ENCODE data around the gene RAB3A. TPM values are rescaled to one million over a fixed set of nuclear protein-coding genes. Genes with fewer than 3 reads are reported as not detected.

RAB3A gene
- polyA plus RNA-seq, 2 of the 4 experiments (the other 2 are of a cell fraction) = 0.39 to 1.0 TPM

DNA sequence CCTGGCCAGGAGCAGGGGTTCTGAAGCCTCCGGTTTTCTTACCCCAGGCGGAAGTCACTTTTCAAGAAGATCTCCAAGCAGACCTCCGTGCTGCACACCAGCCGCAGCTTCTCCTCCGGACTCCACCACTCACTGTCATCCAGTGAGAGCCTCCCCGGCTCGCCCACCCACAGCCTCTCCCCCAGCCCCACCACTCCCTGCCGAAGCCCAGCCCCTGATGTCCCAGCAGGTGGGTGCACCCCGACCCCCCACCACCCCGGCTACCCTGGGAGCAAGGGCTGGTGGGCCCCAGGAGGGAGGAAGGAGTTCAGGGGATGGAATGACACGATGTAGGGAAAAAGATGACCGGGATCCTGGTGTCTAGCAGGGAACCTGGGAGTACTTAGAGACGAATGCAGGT, 56.4 kb downstream of the RAB3A start:
- ATAC-seq (no peak), DNase-seq (ENCODE audit: low read depth in 1 of 2, low spot score in 1 of 2) (no peak), FAIRE-seq (no peak)
- CTCF ChIA-PET = no interaction called here
- no peak overlapping the region for H3K4me3 ChIP-seq
- no peaks in the 10 kb centered on the region for H3K9me3 ChIP-seq
- POLR2A ChIA-PET = no interaction called here
- H3K4me1 ChIP-seq = peaks cover 7% of the 10 kb centered on the region
- H3K27ac ChIP-seq = no peak overlapping the region
- WGBS (ENCODE audit: missing lambda C conversion rate) = 85% methylated on average over 3 of the region's 13 CpGs
- TF ChIP-seq RNF2 (IDR thresholded peaks at IDR 0.05; ENCODE audit: borderline replicate concordance, low read depth) (no peak), SMC3 (IDR thresholded peaks at IDR 0.05) (no peak), HMGXB4 (CRISPR knock-in tag; IDR thresholded peaks at IDR 0.05; ENCODE audit: borderline replicate concordance) (no peak), NFE2L2 (conservative IDR thresholded peaks at IDR 0.05; ENCODE audit: low read length) (no peak), CBX2 (IDR thresholded peaks at IDR 0.05; ENCODE audit: borderline replicate concordance, low read depth) (no peak), PHF8 (IDR thresholded peaks at IDR 0.05; ENCODE audit: borderline replicate concordance, low read depth) (no peak), ZNF302 (CRISPR knock-in tag; IDR thresholded peaks at IDR 0.05) (no peak), RFX5 (IDR thresholded peaks at IDR 0.05) (no peak), NR3C1 (IDR thresholded peaks at IDR 0.05) (no peak)
- H3K4me2 ChIP-seq = no peak overlapping the region

Small RNA genes within 50 kb of the gene (small RNA-seq; reads per million reads assigned to genes)
- 0 reads per million in 6 experiments for gene IFI30

Other genes starting within 250 kb of the RAB3A start
- gene KCNN1, start 236.9 kb downstream of the RAB3A start, polyA plus RNA-seq (2011; rRNA removed) = 0.20 and 0.43 TPM in 2 replicates
- 0.56 to 0.85 TPM (median 0.69 TPM) in 3 replicates for gene KCNN1, start 236.9 kb downstream of the RAB3A start, polyA plus RNA-seq (2017; fragmentation: RNase III; extraction: RNeasy Plus Mini Kit Qiagen cat#74134 plus additional on column Dnase treatment)
- 11.2 and 14.5 TPM in 2 replicates for gene ARRDC2, start 195.9 kb downstream of the RAB3A start, polyA plus RNA-seq (2011; rRNA removed)
- gene ARRDC2, start 195.9 kb downstream of the RAB3A start, polyA plus RNA-seq (2017; fragmentation: RNase III; extraction: RNeasy Plus Mini Kit Qiagen cat#74134 plus additional on column Dnase treatment) = 14.8 to 15.2 TPM (median 15.0 TPM) in 3 replicates
- not detected in 2 replicates for gene IL12RB1, start 117.1 kb downstream of the RAB3A start, polyA plus RNA-seq (2011; rRNA removed)
- not detected in 3 replicates for gene IL12RB1, start 117.1 kb downstream of the RAB3A start, polyA plus RNA-seq (2017; fragmentation: RNase III; extraction: RNeasy Plus Mini Kit Qiagen cat#74134 plus additional on column Dnase treatment)
- 1.3 and 1.9 TPM in 2 replicates for gene MAST3, start 106.3 kb downstream of the RAB3A start, polyA plus RNA-seq (2011; rRNA removed)
- gene MAST3, start 106.3 kb downstream of the RAB3A start, polyA plus RNA-seq (2017; fragmentation: RNase III; extraction: RNeasy Plus Mini Kit Qiagen cat#74134 plus additional on column Dnase treatment) = 2.0 to 2.5 TPM (median 2.0 TPM) in 3 replicates
- 5.3 and 6.7 TPM in 2 replicates for gene PIK3R2, start 50.9 kb downstream of the RAB3A start, polyA plus RNA-seq (2011; rRNA removed)
- 8.3 to 12.4 TPM (median 9.3 TPM) in 3 replicates for gene PIK3R2, start 50.9 kb downstream of the RAB3A start, polyA plus RNA-seq (2017; fragmentation: RNase III; extraction: RNeasy Plus Mini Kit Qiagen cat#74134 plus additional on column Dnase treatment)
- gene IFI30, start 30.2 kb downstream of the RAB3A start, polyA plus RNA-seq (2011; rRNA removed) = 11.2 and 12.3 TPM in 2 replicates
- gene IFI30, start 30.2 kb downstream of the RAB3A start, polyA plus RNA-seq (2017; fragmentation: RNase III; extraction: RNeasy Plus Mini Kit Qiagen cat#74134 plus additional on column Dnase treatment) = 13.5 to 19.8 TPM (median 16.8 TPM) in 3 replicates
- 8.3 and 11.4 TPM in 2 replicates for gene MPV17L2, start 10.8 kb downstream of the RAB3A start, polyA plus RNA-seq (2011; rRNA removed)
- 12.2 to 13.9 TPM (median 12.3 TPM) in 3 replicates for gene MPV17L2, start 10.8 kb downstream of the RAB3A start, polyA plus RNA-seq (2017; fragmentation: RNase III; extraction: RNeasy Plus Mini Kit Qiagen cat#74134 plus additional on column Dnase treatment)
- gene PDE4C, start 22.4 kb upstream of the RAB3A start, polyA plus RNA-seq (2011; rRNA removed) = 0.25 and 0.54 TPM in 2 replicates
- gene PDE4C, start 22.4 kb upstream of the RAB3A start, polyA plus RNA-seq (2017; fragmentation: RNase III; extraction: RNeasy Plus Mini Kit Qiagen cat#74134 plus additional on column Dnase treatment) = 0.34 to 0.65 TPM (median 0.55 TPM) in 3 replicates
- gene IQCN, start 70.4 kb upstream of the RAB3A start, polyA plus RNA-seq (2011; rRNA removed) = 0.34 and 0.63 TPM in 2 replicates
- gene IQCN, start 70.4 kb upstream of the RAB3A start, polyA plus RNA-seq (2017; fragmentation: RNase III; extraction: RNeasy Plus Mini Kit Qiagen cat#74134 plus additional on column Dnase treatment) = 0.49 to 0.64 TPM (median 0.50 TPM) in 3 replicates
- 52.9 and 68.9 TPM in 2 replicates for gene JUND, start 77.6 kb upstream of the RAB3A start, polyA plus RNA-seq (2011; rRNA removed)
- 52.6 to 70.4 TPM (median 65.1 TPM) in 3 replicates for gene JUND, start 77.6 kb upstream of the RAB3A start, polyA plus RNA-seq (2017; fragmentation: RNase III; extraction: RNeasy Plus Mini Kit Qiagen cat#74134 plus additional on column Dnase treatment)
- gene LSM4, start 119.0 kb upstream of the RAB3A start, polyA plus RNA-seq (2011; rRNA removed) = 106 and 154 TPM in 2 replicates
- 169 to 180 TPM (median 171 TPM) in 3 replicates for gene LSM4, start 119.0 kb upstream of the RAB3A start, polyA plus RNA-seq (2017; fragmentation: RNase III; extraction: RNeasy Plus Mini Kit Qiagen cat#74134 plus additional on column Dnase treatment)
- 7.1 and 8.6 TPM in 2 replicates for gene PGPEP1, start 136.6 kb upstream of the RAB3A start, polyA plus RNA-seq (2011; rRNA removed)
- 4.5 to 5.9 TPM (median 5.3 TPM) in 3 replicates for gene PGPEP1, start 136.6 kb upstream of the RAB3A start, polyA plus RNA-seq (2017; fragmentation: RNase III; extraction: RNeasy Plus Mini Kit Qiagen cat#74134 plus additional on column Dnase treatment)
- 67.8 and 78.5 TPM in 2 replicates for gene GDF15, start 182.1 kb upstream of the RAB3A start, polyA plus RNA-seq (2011; rRNA removed)
- 53.4 to 58.4 TPM (median 56.9 TPM) in 3 replicates for gene GDF15, start 182.1 kb upstream of the RAB3A start, polyA plus RNA-seq (2017; fragmentation: RNase III; extraction: RNeasy Plus Mini Kit Qiagen cat#74134 plus additional on column Dnase treatment)
- gene LRRC25, start 193.6 kb upstream of the RAB3A start, polyA plus RNA-seq (2011; rRNA removed) = not detected in 2 replicates
- not detected in 3 replicates for gene LRRC25, start 193.6 kb upstream of the RAB3A start, polyA plus RNA-seq (2017; fragmentation: RNase III; extraction: RNeasy Plus Mini Kit Qiagen cat#74134 plus additional on column Dnase treatment)
- gene SSBP4, start 215.4 kb upstream of the RAB3A start, polyA plus RNA-seq (2011; rRNA removed) = 5.4 and 6.9 TPM in 2 replicates
- gene SSBP4, start 215.4 kb upstream of the RAB3A start, polyA plus RNA-seq (2017; fragmentation: RNase III; extraction: RNeasy Plus Mini Kit Qiagen cat#74134 plus additional on column Dnase treatment) = 37.8 to 43.2 TPM (median 41.5 TPM) in 3 replicates
- gene ISYNA1, start 234.1 kb upstream of the RAB3A start, polyA plus RNA-seq (2011; rRNA removed) = 17.6 and 18.0 TPM in 2 replicates
- gene ISYNA1, start 234.1 kb upstream of the RAB3A start, polyA plus RNA-seq (2017; fragmentation: RNase III; extraction: RNeasy Plus Mini Kit Qiagen cat#74134 plus additional on column Dnase treatment) = 48.5 to 71.0 TPM (median 60.7 TPM) in 3 replicates

Measured in A549 (cell line).